CD8-positive, alpha-beta memory T cell (primary cell): Measurements from ENCODE around the gene ZSCAN2. TPM values are rescaled to one million over a fixed set of nuclear protein-coding genes. Genes with fewer than 3 reads are reported as not detected.

Experiments used
- CTCF ChIA-PET: fragments of 350-600 bp; sonication (Branson Sonifier 250); formaldehyde crosslinking; loops from one replicate; lab custom pipeline; 2021; ENCODE audit warnings: antibody characterized with exemption; lab: Charles Lee
- POLR2A ChIA-PET: fragments of 350-600 bp; sonication (Branson Sonifier 250); formaldehyde crosslinking; loops from one replicate; lab custom pipeline; 2021; ENCODE audit warnings: antibody characterized with exemption; lab: Charles Lee
- DNase-seq, 5 donors: peaks; one replicate each; pipeline versions ENCODE4 v3.0.0 to v3.0.0-alpha.2; 2020 to 2022; ENCODE audit warnings: mixed read lengths in 1 of 5
- H3K27ac ChIP-seq: one replicate; pipeline ENCODE4 v1.7.0; 2013; ENCODE audit warnings: low read depth, mild to moderate bottlenecking, low read length, moderate library complexity
- H3K27me3 ChIP-seq: 2 replicates; pipeline ENCODE4 v1.7.0; 2013; ENCODE audit warnings: low read length, mild to moderate bottlenecking; ENCODE audit not compliant: insufficient read depth, poor library complexity, severe bottlenecking
- H3K36me3 ChIP-seq: 2 replicates; pipeline ENCODE4 v1.7.0; 2013; ENCODE audit warnings: mild to moderate bottlenecking, low read length, moderate library complexity; ENCODE audit not compliant: insufficient read depth
- H3K4me1 ChIP-seq: 2 replicates; pipeline ENCODE4 v1.7.0; 2013; ENCODE audit warnings: mild to moderate bottlenecking, low read length, moderate library complexity; ENCODE audit not compliant: insufficient read depth
- H3K4me3 ChIP-seq: 2 replicates; pipeline ENCODE4 v1.7.0; 2013; ENCODE audit warnings: mild to moderate bottlenecking, low read length
- H3K9me3 ChIP-seq: 2 replicates; pipeline ENCODE4 v1.7.0; 2013; ENCODE audit warnings: mild to moderate bottlenecking, low read length
- H3K27ac Mint-ChIP-seq, 8 donors: one replicate each; pipeline ENCODE4 v1.8.0; 2020 to 2021; ENCODE audit warnings: mixed read lengths in 8 of 8, mild to moderate bottlenecking in 6 of 8, inconsistent platforms in 3 of 8, moderate library complexity in 3 of 8
- H3K27me3 Mint-ChIP-seq, 2 donors: one replicate each; pipeline ENCODE4 v1.8.0; 2020 to 2021; ENCODE audit warnings: mixed read lengths in 2 of 2, mild to moderate bottlenecking in 1 of 2, moderate library complexity in 1 of 2
- H3K36me3 Mint-ChIP-seq, 3 donors: one replicate each; pipeline ENCODE4 v1.8.0; 2020 to 2021; ENCODE audit warnings: mixed read lengths in 3 of 3, inconsistent platforms in 1 of 3, mild to moderate bottlenecking in 1 of 3
- H3K4me1 Mint-ChIP-seq, 3 donors: one replicate each; pipeline ENCODE4 v1.8.0; 2020 to 2021; ENCODE audit warnings: mixed read lengths in 3 of 3, inconsistent platforms in 1 of 3, mild to moderate bottlenecking in 1 of 3
- H3K4me3 Mint-ChIP-seq, 7 donors: one replicate each; pipeline ENCODE4 v1.8.0; 2020 to 2021; ENCODE audit warnings: mixed read lengths in 7 of 7, mild to moderate bottlenecking in 6 of 7, moderate library complexity in 4 of 7, inconsistent platforms in 2 of 7
- H3K9me3 Mint-ChIP-seq, 5 donors: one replicate each; pipeline ENCODE4 v1.8.0; 2020 to 2022; ENCODE audit warnings: mixed read lengths in 5 of 5, mild to moderate bottlenecking in 3 of 5, moderate library complexity in 2 of 5, inconsistent platforms in 1 of 5
- polyA plus RNA-seq: library from polyadenylated mRNA; unstranded; fragments of 300-500 nt; fragmentation: Illumina TruSeq; gene quantifications from one replicate; pipeline ENCODE4 v1.2.3, GENCODE V29; 2021
- total RNA-seq, 2 experiments: library from RNA; stranded (reverse); gene quantifications; one replicate each; pipeline ENCODE4 v1.2.3, GENCODE V29; 2021

Gene ZSCAN2
- total and polyA plus RNA-seq, 3 experiments from 2014 or later = 6.0 to 14.3 (median 13.5) TPM

DNA sequence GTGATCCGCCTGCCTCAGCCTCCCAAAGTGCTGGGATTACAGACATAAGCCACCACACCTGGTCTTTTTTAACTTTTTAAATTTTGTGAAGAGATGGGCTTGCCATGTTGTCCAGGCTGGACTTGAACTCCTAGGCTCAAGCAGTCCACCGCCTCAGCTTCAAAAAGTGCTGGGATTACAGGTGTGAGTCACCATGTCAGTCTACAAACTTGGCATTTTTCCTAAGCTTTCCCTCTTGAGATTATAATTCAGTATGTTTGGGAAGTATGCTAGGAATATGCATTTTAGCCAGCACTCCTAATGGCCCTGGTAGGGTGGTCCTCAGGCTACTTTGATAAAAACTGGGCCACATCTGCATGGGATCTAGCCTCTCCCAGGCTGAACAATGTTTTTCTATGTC lies 48.9 kb downstream of the ZSCAN2 start:
- ChIA-PET CTCF (interaction anchor here (0.8 to 1.8 kb wide), 5 partner anchors 8 to 83 kb away, joined by 3 to 6 read pairs (median 5); partner anchors contain the start of gene NMB), POLR2A (interaction anchor here (0.6 to 1.5 kb wide), 2 partner anchors 16 to 20 kb away, joined by 3 to 9 read pairs; no protein-coding TSS in a partner anchor)
- DNase-seq = no peak
- peaks cover 10 to 69% (median 18%) of the 10 kb centered on the region in 3 donors for H3K36me3 Mint-ChIP-seq
- Histone ChIP-seq H3K4me1 (peaks cover 17% of the 10 kb centered on the region), H3K36me3 (peaks cover 59% of the 10 kb centered on the region), H3K9me3 (no peaks in the 10 kb centered on the region), H3K27ac (no peak overlapping the region), H3K4me3 (no peak overlapping the region), H3K27me3 (no peaks in the 10 kb centered on the region)
- peaks cover 20 to 39% (median 32%) of the 10 kb centered on the region in 3 donors for H3K4me1 Mint-ChIP-seq
- H3K27ac Mint-ChIP-seq = peak overlapping the region in 3 of 8 donors; percentile 23 to 50 (median 46)
- no peaks in the 10 kb centered on the region for H3K27me3 Mint-ChIP-seq
- no peak overlapping the region for H3K4me3 Mint-ChIP-seq
- H3K9me3 Mint-ChIP-seq = no peaks in the 10 kb centered on the region

DNA sequence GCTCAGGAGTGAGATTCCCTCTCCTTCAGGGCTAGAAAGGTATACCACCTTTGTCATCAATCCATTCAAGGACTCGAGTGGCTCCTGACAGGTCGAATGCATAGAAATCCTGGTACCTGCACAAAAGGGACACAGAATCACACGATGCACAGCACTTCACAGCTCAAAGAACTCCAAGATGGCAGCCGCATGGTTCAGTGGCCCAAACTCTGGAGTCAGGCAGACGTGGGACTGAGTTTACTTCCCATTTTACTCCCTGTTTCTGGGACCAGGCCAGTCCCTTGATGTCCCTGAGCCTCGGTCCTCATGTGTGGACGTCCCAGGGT lies 52.7 kb downstream of the ZSCAN2 start:
- peaks cover 24% of the 10 kb centered on the region for H3K36me3 ChIP-seq
- H3K4me1 ChIP-seq = peaks cover 30% of the 10 kb centered on the region
- Mint-ChIP-seq H3K36me3 (peaks cover 4 to 32% (median 12%) of the 10 kb centered on the region in 3 donors), H3K4me3 (peak overlapping the region; percentile 94 to 99 (median 98)), H3K4me1 (peaks cover 31 to 56% (median 50%) of the 10 kb centered on the region in 3 donors), H3K9me3 (no peaks in the 10 kb centered on the region), H3K27ac (peak overlapping the region; percentile 92 to 99 (median 98)), H3K27me3 (peaks cover 0 to 2% of the 10 kb centered on the region in 2 donors)
- no peak for DNase-seq
- no peaks in the 10 kb centered on the region for H3K27me3 ChIP-seq
- ChIA-PET POLR2A (interaction anchor here (0.9 to 1.7 kb wide), 7 partner anchors 9 to 94 kb away, joined by 3 to 18 read pairs (median 9); partner anchors contain the start of genes SEC11A and ZSCAN2), CTCF (interaction anchor here (0.6 to 4.1 kb wide), 16 partner anchors 9 to 275 kb away, joined by 3 to 30 read pairs (median 6); partner anchors contain the start of genes SEC11A and ZSCAN2)
- H3K4me3 ChIP-seq = peak overlapping the region; percentile 100
- no peaks in the 10 kb centered on the region for H3K9me3 ChIP-seq
- peak overlapping the region; percentile 94 for H3K27ac ChIP-seq

DNA sequence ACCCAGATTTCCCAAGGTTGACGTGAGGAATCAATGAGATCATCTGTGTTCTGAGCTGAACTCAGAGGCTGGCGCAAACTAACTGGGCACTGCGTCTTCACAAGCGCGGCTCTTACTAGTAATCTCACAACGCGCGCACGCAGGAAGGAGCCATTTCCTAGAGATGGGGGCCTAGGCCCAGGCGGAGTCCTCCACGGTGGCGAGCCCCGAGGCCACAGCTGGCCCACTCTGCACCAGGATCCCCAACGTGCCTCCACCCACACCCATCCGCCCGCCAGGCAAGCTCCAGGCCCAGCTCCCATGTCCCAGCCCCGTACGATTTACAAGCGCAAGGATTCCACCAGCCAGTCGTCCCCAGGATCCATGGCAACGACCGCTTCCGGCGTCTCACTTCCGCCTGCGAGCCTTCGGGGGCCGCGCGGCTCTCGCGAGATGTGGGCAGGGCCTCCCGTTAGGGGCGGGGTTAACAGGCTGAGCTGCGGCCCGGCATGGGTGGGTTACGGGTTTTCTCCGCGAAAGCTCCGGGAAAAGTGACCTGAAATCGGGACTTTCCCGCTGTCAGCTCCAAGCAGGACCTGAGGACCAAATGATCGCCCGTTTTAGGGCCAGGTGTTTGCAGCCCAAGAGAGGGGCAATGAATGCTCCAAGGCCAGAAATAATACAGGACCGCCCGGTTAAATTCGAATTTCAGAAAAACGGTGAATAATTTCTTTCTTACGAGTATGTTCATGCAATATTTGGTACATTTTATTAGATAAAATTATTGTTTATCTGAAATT lies 53.3 kb downstream of the ZSCAN2 start, which contains the start of gene WDR73:
Gene WDR73 (minus strand): TSS at position 374 of the 779 bp plus-strand sequence. CDS start 9 bp downstream, at position 365.
- peak within 1 kb of the TSS; percentile 92 to 99 (median 98) for H3K27ac Mint-ChIP-seq
- Histone ChIP-seq H3K27me3 (no peaks in the 10 kb centered on the region), H3K27ac (peak within 1 kb of the TSS; percentile 94), H3K9me3 (no peaks in the 10 kb centered on the region), H3K4me1 (peaks cover 36% of the 10 kb centered on the region), H3K36me3 (peaks cover 18% of the 10 kb centered on the region), H3K4me3 (peak within 1 kb of the TSS; percentile 100)
- H3K4me1 Mint-ChIP-seq = peaks cover 34 to 56% (median 53%) of the 10 kb centered on the region in 3 donors
- H3K27me3 Mint-ChIP-seq = peaks cover 0 to 2% of the 10 kb centered on the region in 2 donors
- no peaks in the 10 kb centered on the region for H3K9me3 Mint-ChIP-seq
- CTCF ChIA-PET = interaction anchor here (0.6 to 4.1 kb wide), 17 partner anchors 9 to 274 kb away, joined by 3 to 30 read pairs (median 4); partner anchors contain the start of genes SEC11A and ZSCAN2
- POLR2A ChIA-PET = interaction anchor here (0.7 to 1.7 kb wide), 9 partner anchors 10 to 327 kb away, joined by 3 to 18 read pairs (median 7); partner anchors contain the start of genes PDE8A, SEC11A and ZSCAN2
- H3K36me3 Mint-ChIP-seq = peaks cover 4 to 26% (median 8%) of the 10 kb centered on the region in 3 donors
- peak within 1 kb of the TSS; percentile 94 to 99 (median 98) for H3K4me3 Mint-ChIP-seq
- peak; percentile 96 to 98 (median 98) for DNase-seq

DNA sequence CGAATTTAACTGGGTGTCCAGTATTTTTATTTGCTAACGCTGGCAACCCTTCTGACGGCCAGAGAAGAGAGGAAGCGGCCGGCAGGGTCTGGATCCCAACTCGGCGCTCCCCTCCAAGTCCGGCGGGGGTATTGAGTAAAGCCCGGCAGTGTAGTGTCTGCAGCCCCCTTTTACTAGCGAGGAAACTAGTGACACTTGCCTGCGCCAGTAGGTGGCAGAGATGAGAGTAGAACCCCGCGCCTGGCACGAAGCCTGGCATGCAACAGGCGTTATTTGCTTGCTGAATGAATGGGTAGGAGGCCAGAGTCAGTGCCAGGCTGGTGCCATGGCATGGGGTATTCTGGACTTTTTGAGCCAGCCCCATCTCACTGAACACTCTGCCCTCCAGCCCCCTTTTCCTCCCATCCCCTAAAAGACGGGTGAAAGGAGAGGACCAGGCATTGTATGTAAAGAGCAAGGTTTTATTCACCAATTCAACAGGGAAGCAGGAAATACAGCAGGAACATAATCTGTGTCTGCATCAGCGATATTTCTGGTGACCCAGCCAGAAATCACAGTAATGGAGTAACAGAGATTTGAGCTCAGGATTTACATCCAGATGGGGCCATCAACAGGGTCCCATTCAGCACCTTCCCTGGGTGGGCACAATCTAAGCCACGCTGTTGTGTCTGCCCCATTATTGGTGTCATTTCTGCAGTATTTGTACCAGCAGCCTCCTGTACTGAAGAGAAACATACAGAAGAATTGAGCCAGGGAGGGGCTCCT lies 54.1 kb downstream of the ZSCAN2 start:
- Histone ChIP-seq H3K9me3 (no peaks in the 10 kb centered on the region), H3K27me3 (no peaks in the 10 kb centered on the region), H3K27ac (peak overlapping the region; percentile 94), H3K36me3 (peaks cover 15% of the 10 kb centered on the region), H3K4me3 (peak overlapping the region; percentile 100), H3K4me1 (peaks cover 36% of the 10 kb centered on the region)
- Mint-ChIP-seq H3K27ac (peak overlapping the region; percentile 82 to 99 (median 96)), H3K4me1 (peaks cover 38 to 62% (median 58%) of the 10 kb centered on the region in 3 donors), H3K9me3 (no peaks in the 10 kb centered on the region), H3K36me3 (peaks cover 4 to 23% (median 7%) of the 10 kb centered on the region in 3 donors), H3K4me3 (peak overlapping the region; percentile 94 to 99 (median 98)), H3K27me3 (peaks cover 0 to 2% of the 10 kb centered on the region in 2 donors)
- ChIA-PET CTCF (interaction anchor here (0.9 to 4.1 kb wide), 16 partner anchors 21 to 273 kb away, joined by 3 to 30 read pairs (median 6); partner anchors contain the start of genes SEC11A and ZNF592), POLR2A (interaction anchor here (0.7 to 1.7 kb wide), 10 partner anchors 10 to 326 kb away, joined by 3 to 18 read pairs (median 6); partner anchors contain the start of genes PDE8A, SEC11A and ZSCAN2)
- DNase-seq = peak; percentile 59 to 85 (median 65)

DNA sequence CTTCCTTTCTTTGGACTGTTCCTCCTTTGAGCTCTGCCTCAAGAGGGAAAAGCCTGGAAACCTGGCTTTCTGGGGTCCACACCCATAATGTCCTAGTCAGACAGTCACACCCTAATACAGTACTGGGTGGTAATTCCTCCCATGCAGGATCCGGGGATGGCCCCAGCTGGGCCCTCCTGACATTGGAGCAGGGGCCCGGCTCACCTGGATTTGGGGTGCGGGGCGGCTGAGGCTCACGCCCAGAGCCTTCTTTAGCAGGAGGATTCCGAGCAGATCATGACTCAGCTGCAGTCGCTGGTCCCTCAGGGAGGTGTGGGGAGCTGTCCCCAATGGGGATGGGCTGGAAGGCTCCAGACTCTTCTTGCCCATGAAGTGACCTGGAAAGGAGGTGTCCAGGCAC lies 56.2 kb downstream of the ZSCAN2 start:
- Mint-ChIP-seq H3K27me3 (peaks cover 0 to 2% of the 10 kb centered on the region in 2 donors), H3K27ac (peak overlapping the region in 2 of 8 donors; percentile 77 to 83), H3K9me3 (no peaks in the 10 kb centered on the region), H3K4me1 (peaks cover 35 to 59% (median 54%) of the 10 kb centered on the region in 3 donors), H3K4me3 (peak overlapping the region; percentile 66 to 94 (median 71)), H3K36me3 (peaks cover 0 to 12% (median 4%) of the 10 kb centered on the region in 3 donors)
- H3K27ac ChIP-seq = no peak overlapping the region
- H3K36me3 ChIP-seq = peaks cover 5% of the 10 kb centered on the region
- no peaks in the 10 kb centered on the region for H3K9me3 ChIP-seq
- peaks cover 36% of the 10 kb centered on the region for H3K4me1 ChIP-seq
- ChIA-PET POLR2A (interaction anchor here (0.5 kb wide), 1 partner anchor 28 kb away, joined by 3 read pairs; no protein-coding TSS in a partner anchor), CTCF (interaction anchor here (0.7 to 2.7 kb wide), 6 partner anchors 25 to 221 kb away, joined by 3 to 12 read pairs (median 3); no protein-coding TSS in a partner anchor)
- H3K27me3 ChIP-seq = no peaks in the 10 kb centered on the region
- no peak for DNase-seq
- H3K4me3 ChIP-seq = no peak overlapping the region

DNA sequence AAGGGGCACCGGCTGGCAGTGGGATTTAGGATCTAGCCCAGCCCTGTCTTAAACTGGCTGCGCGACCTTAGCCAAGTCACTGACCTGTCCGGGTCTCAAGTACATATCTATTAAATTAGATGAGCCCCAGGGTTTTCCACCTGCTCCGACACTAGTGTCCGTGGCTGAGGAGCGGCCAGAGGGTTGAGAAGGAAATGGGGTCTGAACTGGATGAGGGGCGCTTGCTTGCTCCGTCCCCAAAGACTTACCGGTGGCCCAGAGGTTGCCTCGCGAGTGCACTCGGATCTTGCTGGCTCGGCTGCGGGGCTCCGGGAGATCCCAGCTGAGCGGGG lies 56.9 kb downstream of the ZSCAN2 start:
- no peak overlapping the region for H3K27ac ChIP-seq
- CTCF ChIA-PET = interaction anchor here (0.9 to 2.7 kb wide), 6 partner anchors 8 to 77 kb away, joined by 3 to 17 read pairs (median 8); partner anchors contain the start of genes SEC11A and ZSCAN2
- no peaks in the 10 kb centered on the region for H3K36me3 ChIP-seq

More for the DNA sequence above, 56.9 kb downstream of the ZSCAN2 start:
- Mint-ChIP-seq H3K36me3 (peaks cover 0 to 7% (median 1%) of the 10 kb centered on the region in 3 donors), H3K9me3 (no peaks in the 10 kb centered on the region), H3K4me3 (peak overlapping the region; percentile 66 to 94 (median 71)), H3K27me3 (peaks cover 0 to 2% of the 10 kb centered on the region in 2 donors), H3K27ac (peak overlapping the region in 5 of 8 donors; percentile 54 to 84 (median 77)), H3K4me1 (peaks cover 30 to 51% (median 47%) of the 10 kb centered on the region in 3 donors)
- Histone ChIP-seq H3K9me3 (no peaks in the 10 kb centered on the region), H3K27me3 (no peaks in the 10 kb centered on the region), H3K4me3 (peak overlapping the region; percentile 64), H3K4me1 (peaks cover 30% of the 10 kb centered on the region)
- POLR2A ChIA-PET = interaction anchor here (1.2 kb wide), 1 partner anchor 59 kb away, joined by 3 read pairs; no protein-coding TSS in a partner anchor
- DNase-seq = no peak
